ENCODE results near the gene NOVA2.

NOVA2 gene

DNA sequence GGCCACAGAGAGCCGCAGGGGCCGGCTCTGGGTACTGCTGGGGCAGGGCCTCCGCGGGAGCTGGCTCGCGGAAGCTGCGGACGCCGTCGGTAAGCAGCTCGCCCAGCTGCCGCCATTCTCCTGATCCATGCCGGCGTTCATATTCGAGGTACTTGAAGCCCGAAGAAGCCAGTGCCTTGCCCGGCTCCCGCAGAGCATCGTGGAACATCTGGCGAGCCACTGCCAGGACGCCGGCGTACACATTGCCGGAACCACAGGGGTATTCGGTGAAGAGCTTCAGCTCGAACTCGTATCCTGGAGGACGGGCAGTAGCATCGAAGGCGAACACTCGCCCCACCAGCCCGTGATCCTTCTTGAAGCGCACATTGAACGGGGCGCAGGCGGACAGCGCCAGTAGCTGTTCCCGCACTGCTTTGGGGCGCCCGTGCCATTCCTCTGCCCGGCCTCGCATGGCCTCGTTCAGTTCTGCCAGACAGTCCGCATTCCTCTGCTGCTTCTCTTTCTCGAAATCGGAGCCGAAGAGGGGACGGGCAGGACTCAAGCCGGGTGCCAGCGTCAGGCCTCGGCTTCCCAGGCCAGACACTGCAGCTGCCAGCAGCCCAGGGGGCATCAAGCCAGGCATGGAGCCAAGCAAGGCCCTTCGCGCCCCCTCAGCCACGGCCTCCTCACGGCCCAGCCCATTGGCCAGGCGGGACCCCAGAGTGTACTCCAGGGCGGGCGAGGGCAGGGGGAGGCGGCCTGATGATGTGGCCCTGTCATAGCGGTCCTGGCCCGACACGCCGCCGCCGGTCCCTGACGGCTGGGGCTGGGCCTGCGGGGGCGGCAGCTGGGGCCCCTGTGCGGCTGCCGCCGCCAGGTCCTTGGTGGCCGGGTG is 88.7 kb downstream of the NOVA2 start:
- TF ChIP-seq, protein P1, sequence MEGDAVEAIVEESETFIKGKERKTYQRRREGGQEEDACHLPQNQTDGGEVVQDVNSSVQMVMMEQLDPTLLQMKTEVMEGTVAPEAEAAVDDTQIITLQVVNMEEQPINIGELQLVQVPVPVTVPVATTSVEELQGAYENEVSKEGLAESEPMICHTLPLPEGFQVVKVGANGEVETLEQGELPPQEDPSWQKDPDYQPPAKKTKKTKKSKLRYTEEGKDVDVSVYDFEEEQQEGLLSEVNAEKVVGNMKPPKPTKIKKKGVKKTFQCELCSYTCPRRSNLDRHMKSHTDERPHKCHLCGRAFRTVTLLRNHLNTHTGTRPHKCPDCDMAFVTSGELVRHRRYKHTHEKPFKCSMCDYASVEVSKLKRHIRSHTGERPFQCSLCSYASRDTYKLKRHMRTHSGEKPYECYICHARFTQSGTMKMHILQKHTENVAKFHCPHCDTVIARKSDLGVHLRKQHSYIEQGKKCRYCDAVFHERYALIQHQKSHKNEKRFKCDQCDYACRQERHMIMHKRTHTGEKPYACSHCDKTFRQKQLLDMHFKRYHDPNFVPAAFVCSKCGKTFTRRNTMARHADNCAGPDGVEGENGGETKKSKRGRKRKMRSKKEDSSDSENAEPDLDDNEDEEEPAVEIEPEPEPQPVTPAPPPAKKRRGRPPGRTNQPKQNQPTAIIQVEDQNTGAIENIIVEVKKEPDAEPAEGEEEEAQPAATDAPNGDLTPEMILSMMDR (IDR thresholded peaks at IDR 0.05; ENCODE audit: control extremely low read depth, extremely low read depth, low read depth, missing control alignments) = no peak
- POLR2A ChIA-PET = interaction anchor here (2.4 kb wide), 1 partner anchor 21 kb away, joined by 19 read pairs; the partner anchor contains the start of genes FOXA3 and SYMPK
- DNase-seq (ENCODE audit: extremely low spot score) = peak; percentile 46
- CTCF ChIA-PET = interaction anchor here (1.3 to 8.7 kb wide), 3 partner anchors 16 to 68 kb away, joined by 5 to 152 read pairs (median 15); partner anchors contain the start of genes FOXA3 and SYMPK

DNA sequence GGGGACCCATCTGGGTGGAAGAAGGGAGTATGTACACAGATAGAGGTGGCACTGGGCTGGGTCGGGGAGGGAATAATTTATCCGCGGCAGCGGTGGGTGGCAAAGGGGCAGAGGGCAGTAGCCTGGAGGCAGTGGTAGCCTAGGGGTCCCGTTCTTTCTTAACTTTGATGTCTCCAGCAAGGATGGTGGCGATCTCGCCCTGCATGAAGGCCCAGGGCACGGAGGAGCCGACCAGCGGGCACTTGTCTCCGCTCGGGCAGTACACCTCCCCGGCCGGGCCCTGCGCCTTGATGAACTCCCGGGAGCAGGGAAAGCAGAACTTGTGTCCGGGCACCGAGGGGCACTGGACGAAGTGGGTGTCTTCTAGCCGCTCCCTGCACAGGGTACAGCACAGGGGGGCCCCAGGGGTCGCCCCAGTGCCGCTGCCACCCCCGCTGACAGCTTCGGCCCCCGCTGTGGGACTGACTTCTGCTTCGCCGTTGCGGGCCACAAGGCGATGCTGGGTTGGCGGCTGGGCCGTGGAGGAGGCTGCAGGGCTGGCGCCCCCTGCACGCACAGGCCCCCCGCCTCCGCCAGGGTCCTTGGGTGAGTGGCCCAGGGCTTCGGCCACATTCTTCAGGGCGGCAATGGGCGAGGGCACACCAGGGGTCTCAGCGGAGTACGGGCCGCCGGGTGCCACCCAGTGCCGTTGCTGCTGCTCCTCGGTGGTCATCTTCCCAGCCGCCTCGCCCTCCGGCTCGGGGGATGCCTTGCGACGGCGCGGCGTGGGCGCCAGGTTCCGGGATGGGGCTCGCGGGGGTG is 89.6 kb downstream of the NOVA2 start:
- ChIA-PET CTCF (interaction anchor here (0.6 to 8.7 kb wide), 8 partner anchors 8 to 114 kb away, joined by 3 to 152 read pairs (median 10); partner anchors contain the start of genes FOXA3, NOVA2, SIX5 and SYMPK), POLR2A (interaction anchor here (2.4 kb wide), 1 partner anchor 20 kb away, joined by 19 read pairs; the partner anchor contains the start of genes FOXA3 and SYMPK)
- TF ChIP-seq, protein P1 (IDR thresholded peaks at IDR 0.05; ENCODE audit: control extremely low read depth, extremely low read depth, low read depth, missing control alignments) = no peak
- no peak for DNase-seq (ENCODE audit: extremely low spot score)
